H1 (cell line): Measurements from ENCODE around the gene MTCH1. TPM values are rescaled to one million over a fixed set of nuclear protein-coding genes. Genes with fewer than 3 reads are reported as not detected.

Experiments used
- CTCF ChIA-PET: fragments of 300-600 bp; sonication (Branson Sonifier 250); formaldehyde crosslinking; loops from one replicate; lab custom pipeline; 2021; ENCODE audit not compliant: partially characterized antibody; lab: Charles Lee
- POLR2A ChIA-PET: fragments of 300-600 bp; sonication (Branson Sonifier 250); formaldehyde crosslinking; loops from one replicate; lab custom pipeline; 2021; ENCODE audit warnings: inconsistent platforms; ENCODE audit not compliant: partially characterized antibody; lab: Charles Lee
- DNase-seq, 2 experiments: peaks; one replicate each; pipeline versions ENCODE4 v3.0.0 to v3.0.0-alpha.2; 2010 to 2022; ENCODE audit warnings: low spot score in 2 of 2, low read depth in 1 of 2, mixed read lengths in 1 of 2
- FAIRE-seq: peaks from 2 replicates; lab custom pipeline; 2011; peaks lifted over from hg19 to GRCh38; lab: Jason Lieb, UNC
- H2AFZ ChIP-seq: 2 replicates; pipeline ENCODE4 v1.8.1; 2012; ENCODE audit warnings: low read length, inconsistent platforms
- H2AK5ac ChIP-seq: 2 replicates; pipeline ENCODE4 v1.6.1; 2013; ENCODE audit warnings: low read depth, low read length
- H2BK120ac ChIP-seq: replicated peaks from 2 replicates; pipeline ENCODE3; 2013; ENCODE audit warnings: low read depth, low read length, inconsistent platforms
- H2BK12ac ChIP-seq: 2 replicates; pipeline ENCODE4 v1.6.1; 2013; ENCODE audit warnings: low read depth, low read length
- H2BK15ac ChIP-seq: 2 replicates; pipeline ENCODE4 v1.6.1; 2013; ENCODE audit warnings: low read length
- H2BK20ac ChIP-seq: 2 replicates; pipeline ENCODE4 v1.6.1; 2013; ENCODE audit warnings: low read length
- H2BK5ac ChIP-seq: 2 replicates; pipeline ENCODE4 v1.6.1; 2013; ENCODE audit warnings: low read depth, low read length
- H3K14ac ChIP-seq: 2 replicates; pipeline ENCODE4 v1.6.1; 2013; ENCODE audit warnings: inconsistent platforms; ENCODE audit not compliant: insufficient read length
- H3K18ac ChIP-seq: 2 replicates; pipeline ENCODE4 v1.6.1; 2013; ENCODE audit warnings: low read length; ENCODE audit errors: extremely low read depth
- H3K23ac ChIP-seq: 2 replicates; pipeline ENCODE4 v1.6.1; 2013; ENCODE audit warnings: inconsistent platforms; ENCODE audit not compliant: insufficient read length
- H3K23me2 ChIP-seq: 2 replicates; pipeline ENCODE4 v1.6.1; 2013; ENCODE audit warnings: low read depth, low read length
- H3K27ac ChIP-seq: 2 replicates; pipeline ENCODE4 v1.6.1; 2011; ENCODE audit warnings: low read depth, low read length, inconsistent platforms
- H3K27me3 ChIP-seq, 4 experiments: replicated peaks in 1 of 4; 1 replicate in 1 of 4; 2 replicates in 3 of 4; pipeline versions ENCODE4 v1.6.1 to v1.8.1; 2011 to 2013; ENCODE audit warnings: low read length in 3 of 4, mild to moderate bottlenecking in 3 of 4, inconsistent platforms in 2 of 4, mixed read lengths in 2 of 4, moderate library complexity in 1 of 4; ENCODE audit not compliant: control insufficient read depth in 3 of 4, insufficient read depth in 3 of 4; ENCODE audit errors: extremely low read depth in 1 of 4
- H3K36me3 ChIP-seq, 4 experiments: 2 replicates each; pipeline versions ENCODE4 v1.6.1 to v1.8.1; 2011 to 2013; ENCODE audit warnings: mild to moderate bottlenecking in 4 of 4, low read length in 3 of 4, moderate library complexity in 2 of 4, control low read depth in 1 of 4, inconsistent platforms in 1 of 4; ENCODE audit not compliant: insufficient read depth in 4 of 4, control insufficient read depth in 2 of 4
- H3K4ac ChIP-seq: replicated peaks from 2 replicates; pipeline ENCODE3; 2013; ENCODE audit warnings: low read length, low read depth, mixed read lengths, inconsistent platforms; ENCODE audit not compliant: insufficient read length
- H3K4me1 ChIP-seq, 4 experiments: replicated peaks in 1 of 4; 1 replicate in 1 of 4; 2 replicates in 3 of 4; pipeline versions ENCODE4 v1.6.1 to v1.8.1; 2011 to 2013; ENCODE audit warnings: low read length in 3 of 4, inconsistent platforms in 2 of 4, mixed read lengths in 1 of 4; ENCODE audit not compliant: insufficient read depth in 4 of 4, control insufficient read depth in 3 of 4
- H3K4me2 ChIP-seq, 2 experiments: 2 replicates each; pipeline versions ENCODE4 v1.6.1 to v1.8.1; 2011 to 2013; ENCODE audit warnings: low read depth in 2 of 2, low read length in 2 of 2, control low read depth in 1 of 2, inconsistent platforms in 1 of 2, mild to moderate bottlenecking in 1 of 2; ENCODE audit not compliant: insufficient read depth in 1 of 2
- H3K4me3 ChIP-seq, 4 experiments: fragments of 200-600, 300-600 bp in 1 of 4; sonication (generic), shearing (Covaris generic), sonication (Bioruptor Twin) in 1 of 4; 2 replicates each; pipeline versions ENCODE4 v1.5.1 to v1.8.1; 2011 to 2016; ENCODE audit warnings: low read length in 4 of 4, low read depth in 3 of 4, control low read depth in 2 of 4, inconsistent platforms in 2 of 4, mild to moderate bottlenecking in 2 of 4, mixed read lengths in 1 of 4, moderate library complexity in 1 of 4; ENCODE audit not compliant: insufficient read depth in 2 of 4; ENCODE audit errors: extremely low read depth in 1 of 4
- H3K56ac ChIP-seq: replicated peaks from 2 replicates; pipeline ENCODE3; 2013; ENCODE audit warnings: low read depth, mild to moderate bottlenecking, mixed read lengths, low read length, inconsistent platforms; ENCODE audit not compliant: insufficient read length
- H3K79me1 ChIP-seq: 2 replicates; pipeline ENCODE4 v1.6.1; 2013; ENCODE audit warnings: low read depth, low read length, control low read depth
- H3K79me2 ChIP-seq, 2 experiments: 2 replicates each; pipeline versions ENCODE4 v1.6.1 to v1.8.1; 2012 to 2013; ENCODE audit warnings: low read length in 2 of 2, mild to moderate bottlenecking in 2 of 2, inconsistent platforms in 1 of 2; ENCODE audit not compliant: insufficient read depth in 2 of 2, control insufficient read depth in 1 of 2
- H3K9ac ChIP-seq, 4 experiments: replicated peaks in 1 of 4; 1 replicate in 1 of 4; 2 replicates in 3 of 4; pipeline versions ENCODE4 v1.6.1 to v1.8.1; 2011 to 2013; ENCODE audit warnings: low read depth in 3 of 4, low read length in 3 of 4, control low read depth in 2 of 4, mild to moderate bottlenecking in 2 of 4, moderate library complexity in 2 of 4, inconsistent platforms in 1 of 4; ENCODE audit errors: extremely low read depth in 1 of 4
- H3K9me3 ChIP-seq, 2 experiments: 2 replicates each; pipeline versions ENCODE4 v1.6.1 to v1.8.1; 2012 to 2013; ENCODE audit warnings: mild to moderate bottlenecking in 2 of 2, moderate library complexity in 2 of 2, control low read depth in 1 of 2, inconsistent platforms in 1 of 2, low read depth in 1 of 2, low read length in 1 of 2, mixed read lengths in 1 of 2; ENCODE audit not compliant: insufficient read depth in 2 of 2
- H4K20me1 ChIP-seq, 2 experiments: replicated peaks in 1 of 2; 2 replicates each; pipeline versions ENCODE3 to v1.8.1; 2011 to 2013; ENCODE audit warnings: inconsistent platforms in 2 of 2, low read length in 2 of 2, mild to moderate bottlenecking in 1 of 2; ENCODE audit not compliant: insufficient read depth in 2 of 2, control insufficient read depth in 1 of 2
- H4K5ac ChIP-seq: 2 replicates; pipeline ENCODE4 v1.6.1; 2013; ENCODE audit warnings: low read length, low read depth, mixed read lengths, inconsistent platforms; ENCODE audit not compliant: insufficient read length
- H4K8ac ChIP-seq: 2 replicates; pipeline ENCODE4 v1.8.0; 2013; ENCODE audit warnings: mild to moderate bottlenecking, moderate library complexity, low read length, inconsistent platforms; ENCODE audit not compliant: insufficient read depth; ENCODE audit errors: extremely low read depth
- H4K91ac ChIP-seq: replicated peaks from 2 replicates; pipeline ENCODE3; 2013; ENCODE audit warnings: low read length, mixed read lengths, inconsistent platforms; ENCODE audit not compliant: insufficient read length
- ASH2L ChIP-seq: fragments of 200-600, 300-600 bp; sonication (generic); IDR thresholded peaks from one replicate; pipeline ENCODE4 v1.7.1; 2017; ENCODE audit warnings: low read length
- ATF2 ChIP-seq: IDR thresholded peaks from 2 replicates; pipeline ENCODE4 v1.6.1; 2012; ENCODE audit warnings: low read length, inconsistent platforms
- CHD1 ChIP-seq: IDR thresholded peaks from 2 replicates; pipeline ENCODE4 v1.6.1; 2012; ENCODE audit warnings: low read depth, low read length, improper control_type of control experiment
- EGR1 ChIP-seq: IDR thresholded peaks from 2 replicates; pipeline ENCODE4 v1.6.1; 2011; ENCODE audit warnings: low read depth, low read length, borderline replicate concordance
- EP300 ChIP-seq, 2 experiments: IDR thresholded peaks; 1 replicate in 1 of 2; 2 replicates in 1 of 2; pipeline ENCODE4 v1.6.1; 2011 to 2012; ENCODE audit warnings: low read depth in 2 of 2, low read length in 2 of 2, mild to moderate bottlenecking in 2 of 2, borderline replicate concordance in 1 of 2, inconsistent platforms in 1 of 2, moderate library complexity in 1 of 2
- KDM4A ChIP-seq: IDR thresholded peaks from one replicate; pipeline ENCODE4 v1.7.1; 2012; ENCODE audit warnings: low read depth, mild to moderate bottlenecking, moderate library complexity, low read length, inconsistent platforms; ENCODE audit not compliant: severe bottlenecking
- RNF2 ChIP-seq: fragments of 200-900, 300-1000 bp; sonication (generic); IDR thresholded peaks from 2 replicates; pipeline ENCODE4 v1.7.1; 2016; ENCODE audit warnings: borderline replicate concordance, low read depth, mild to moderate bottlenecking, antibody characterized with exemption, low read length; ENCODE audit not compliant: poor library complexity, severe bottlenecking; ENCODE audit errors: missing control alignments
- SAP30 ChIP-seq: fragments of 300-600 bp; sonication (generic); IDR thresholded peaks from 2 replicates; pipeline ENCODE4 v1.7.1; 2012; ENCODE audit warnings: low read length, moderate library complexity, mild to moderate bottlenecking, inconsistent platforms; ENCODE audit not compliant: insufficient read depth, insufficient replicate concordance
- WGBS, 2 experiments: shearing (Covaris generic) in 1 of 2; methylation state at CpG; one replicate each; pipeline versions ENCODE4 v1.1.6 to v1.1.7; 2013 to 2015; ENCODE audit warnings: low lambda C conversion rate in 2 of 2, mixed read lengths in 2 of 2, inconsistent platforms in 1 of 2, low coverage in 1 of 2, missing lambda C conversion rate in 1 of 2; ENCODE audit not compliant: insufficient replicate concordance in 2 of 2, insufficient coverage in 1 of 2, insufficient read length in 1 of 2; ENCODE audit errors: extremely low coverage in 1 of 2, missing lambda C conversion rate in 1 of 2; 5-methylcytosine and 5-hydroxymethylcytosine counted together
- polyA plus RNA-seq, 7 experiments: library from polyadenylated mRNA; depleted of rRNA in 3 of 7; stranded (reverse) in 5 of 7; unstranded in 2 of 7; fragments of >200 nt in 5 of 7; fragments of 200-250 nt in 2 of 7; gene quantifications; 1 replicate in 5 of 7; 2 replicates in 1 of 7; 4 replicates in 1 of 7; pipeline versions ENCODE4 v1.2.1 to v1.2.3, GENCODE V29; 2011 to 2013; ENCODE audit warnings: missing spikeins in 2 of 7, mixed read lengths in 2 of 7
- total RNA-seq: library from RNA; stranded (reverse); fragmentation: NEBNext Ultra II Directional; extraction: Animal tissue kit (Norgen Biotek cat#: 25700); gene quantifications from 2 replicates; pipeline ENCODE4 v1.2.1, GENCODE V29; 2021

The MTCH1 gene
- total and polyA plus RNA-seq, 2 of the 8 experiments (the other 6 are each of a cell fraction or from before 2014, with no cell fraction given) = 169 to 214 TPM

DNA sequence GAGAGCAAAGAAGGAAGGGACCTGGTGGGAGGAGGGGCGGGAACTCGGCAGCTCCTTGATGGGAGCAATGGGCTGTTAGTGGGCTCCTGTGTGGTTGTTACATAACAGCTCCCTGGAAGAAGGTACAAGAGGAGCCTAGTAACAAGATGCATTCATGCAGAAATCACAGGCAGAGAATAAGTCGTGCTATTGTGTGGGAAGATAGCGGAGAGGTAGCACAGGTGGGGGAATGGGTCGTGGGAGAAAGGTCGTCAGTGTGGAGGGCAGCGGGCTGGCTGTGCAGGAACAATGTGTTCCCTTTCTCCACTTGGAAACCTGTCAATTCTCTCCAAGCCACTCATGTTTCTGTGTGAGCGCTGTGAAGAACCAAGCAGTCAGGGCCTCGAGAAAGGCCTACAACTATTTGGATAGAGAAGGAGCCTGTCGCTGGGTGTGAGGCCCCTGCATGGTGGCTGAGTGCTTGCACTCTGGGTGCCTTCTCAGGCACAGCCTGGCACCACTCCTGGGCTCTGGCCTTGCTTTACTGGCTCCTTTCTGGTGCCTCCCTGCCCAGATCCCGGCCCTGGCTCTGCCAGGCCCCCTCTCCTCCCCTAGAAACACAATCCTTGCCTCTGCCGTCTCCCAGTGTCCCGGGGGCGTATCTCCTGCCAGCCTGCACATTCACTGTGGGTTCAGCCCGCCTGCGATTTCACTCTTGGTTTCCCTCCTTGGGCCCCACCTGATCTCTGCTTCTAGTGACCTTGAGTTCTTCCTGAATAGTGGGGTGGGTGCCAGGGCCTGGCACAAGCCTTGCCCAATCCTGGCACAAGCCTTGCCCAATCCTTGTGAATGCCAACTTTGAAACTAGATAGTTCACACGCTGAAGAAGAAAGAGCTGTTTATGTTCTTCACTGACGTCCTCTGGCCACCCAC, 12.1 kb upstream of the MTCH1 start:
- no peaks in the 10 kb centered on the region for H3K79me2 ChIP-seq
- no peaks in the 10 kb centered on the region for H3K9me3 ChIP-seq
- CTCF ChIA-PET = interaction anchor here (1.1 to 4.8 kb wide), 5 partner anchors 17 to 231 kb away, joined by 3 to 33 read pairs (median 7); no protein-coding TSS in a partner anchor
- no peak overlapping the region for H3K14ac ChIP-seq
- H3K4me1 ChIP-seq = peaks cover 0 to 4% (median 2%) of the 10 kb centered on the region in 4 experiments; a peak in 4 of 7 replicates
- H3K36me3 ChIP-seq = no peaks in the 10 kb centered on the region
- no peak overlapping the region for H4K5ac ChIP-seq
- H3K4me3 ChIP-seq = no peak overlapping the region
- H3K23ac ChIP-seq = no peak overlapping the region
- H3K56ac ChIP-seq = no peak overlapping the region
- POLR2A ChIA-PET = interaction anchor here (1.7 to 1.8 kb wide), 2 partner anchors 12 to 14 kb away, joined by 4 to 6 read pairs; partner anchors contain the start of gene MTCH1
- no peak overlapping the region for H3K27ac ChIP-seq
- H2BK12ac ChIP-seq = peak overlapping the region; percentile 39; the same call in 1 of the 2 replicates
- no peak overlapping the region; the same call in 1 of the 2 replicates for H2BK20ac ChIP-seq
- 81% methylated on average over 17 of the region's 18 CpGs; no CpG with 5 or more reads in 1 of the 2 experiments for WGBS, 2 experiments
- peak overlapping the region; percentile 41; the same call in 1 of the 2 replicates for H4K8ac ChIP-seq
- H3K79me1 ChIP-seq = no peaks in the 10 kb centered on the region
- DNase-seq = no peak
- no peaks in the 10 kb centered on the region for H3K27me3 ChIP-seq
- H2BK5ac ChIP-seq = no peak overlapping the region
- H2BK15ac ChIP-seq = no peak overlapping the region
- no peak overlapping the region for H3K4me2 ChIP-seq
- peak overlapping the region; percentile 53 for H4K91ac ChIP-seq
- H4K20me1 ChIP-seq = no peaks in the 10 kb centered on the region
- H3K23me2 ChIP-seq = no peaks in the 10 kb centered on the region
- 0 out of 2 replicates have a peak overlapping the region, but pooled peaks have one; percentile 24 for H2AK5ac ChIP-seq
- FAIRE-seq = no peak
- H3K4ac ChIP-seq = no peak overlapping the region
- no peak overlapping the region for H3K9ac ChIP-seq
- peak overlapping the region; percentile 79; the same call in 1 of the 2 replicates for H2AFZ ChIP-seq
- H2BK120ac ChIP-seq = no peak overlapping the region
- H3K18ac ChIP-seq = no peak overlapping the region
- TF ChIP-seq ASH2L (no peak), RNF2 (no peak), KDM4A (no peak), CHD1 (no peak), SAP30 (no peak), EP300 (IDR thresholded peaks at IDR 0.05; ENCODE audit: borderline replicate concordance in 1 of 2, low read depth in 2 of 2, low read length in 2 of 2) (no peak), ATF2 (no peak), EGR1 (no peak)
